GM10248 (cell line): ENCODE data around the gene ZNF232.
"Not testable (repeated sequence)": the region's sequence is repeated elsewhere in the genome, so short reads cannot be mapped to it uniquely, and the experiment has no call there.

Experiments
- CTCF ChIA-PET: fragments of 300-600 bp; sonication (Branson Sonifier 250); formaldehyde crosslinking; extraction: SDS; loops from one replicate; lab custom pipeline; 2021; ENCODE audit warnings: antibody characterized with exemption; lab: Yijun Ruan, JAX
- POLR2A ChIA-PET: fragments of 350-650 bp; sonication (Branson Sonifier 250); formaldehyde crosslinking; extraction: SDS; loops from one replicate; lab custom pipeline; 2020; ENCODE audit warnings: antibody characterized with exemption; lab: Yijun Ruan, JAX
- DNase-seq: peaks from one replicate; pipeline ENCODE4 v3.0.0; 2012; ENCODE audit errors: extremely low spot score
- CTCF ChIP-seq: IDR thresholded peaks from 2 replicates; pipeline ENCODE4 v1.5.1; 2012; ENCODE audit warnings: mild to moderate bottlenecking, low read depth; ENCODE audit errors: extremely low read depth, missing control alignments, control extremely low read depth

ZNF232 gene

GRCh38 chr17:5122586-5123342 is 11.1 kb upstream of the ZNF232 start:
- DNase-seq = no peak
- TF ChIP-seq CTCF = no peak
- ChIA-PET POLR2A (no interaction called here), CTCF (no interaction called here)

GRCh38 chr17:5122056-5122455 is 10.4 kb upstream of the ZNF232 start:
- DNase-seq, CTCF ChIA-PET, POLR2A ChIA-PET: not testable (repeated sequence)

- CTCF ChIA-PET = no interaction called here
- POLR2A ChIA-PET = no interaction called here
- no peak for DNase-seq
- no peak for TF ChIP-seq CTCF
Observed at GRCh38 chr17:5121186-5121841, 9.6 kb upstream of the ZNF232 start.

- CTCF ChIA-PET, POLR2A ChIA-PET, DNase-seq: not testable (repeated sequence)
Observed at GRCh38 chr17:5120436-5121185, 8.9 kb upstream of the ZNF232 start.

GRCh38 chr17:5120036-5120435 is 8.4 kb upstream of the ZNF232 start:
- ChIA-PET CTCF (no interaction called here), POLR2A (no interaction called here)
- DNase-seq = no peak
- TF ChIP-seq CTCF = no peak

- no peak for DNase-seq
- CTCF ChIA-PET = no interaction called here
- POLR2A ChIA-PET = no interaction called here
- TF ChIP-seq CTCF = no peak
Observed at GRCh38 chr17:5118219-5118618, 6.5 kb upstream of the ZNF232 start.

GRCh38 chr17:5115673-5116651 is 4.3 kb upstream of the ZNF232 start, which contains the start of gene USP6:
Gene USP6 (plus strand): TSS chr17:5116032. CDS start chr17:5130368, 14,336 bp downstream.
- ChIA-PET POLR2A (no interaction called here), CTCF (no interaction called here)
- no peak for DNase-seq
- TF ChIP-seq CTCF = no peak
